Lower lobe of right lung (tissue), 2 donors: Measurements from ENCODE around the gene NAP1L4. TPM values are rescaled to one million over a fixed set of nuclear protein-coding genes. Genes with fewer than 3 reads are reported as not detected.

ENCODE experiments used
- ATAC-seq, 2 donors: fragments of 200-7000 bp; cut with Tn5 transposase; one replicate each; pipeline ENCODE4 v1.9.1; 2020 to 2022; ENCODE audit warnings: mild to moderate bottlenecking in 2 of 2, moderate library complexity in 2 of 2
- DNase-seq: peaks from one replicate; pipeline ENCODE4 v3.0.0-alpha.2; 2020
- H3K27ac ChIP-seq: fragments of 200-600 bp; one replicate; pipeline ENCODE4 v1.8.0; 2022
- H3K27me3 ChIP-seq: fragments of 200-600 bp; one replicate; pipeline ENCODE4 v1.8.0; 2022; ENCODE audit warnings: low read depth
- H3K36me3 ChIP-seq: fragments of 200-600 bp; one replicate; pipeline ENCODE4 v1.8.0; 2022; ENCODE audit warnings: mild to moderate bottlenecking
- H3K4me1 ChIP-seq: fragments of 200-600 bp; one replicate; pipeline ENCODE4 v1.8.0; 2022
- H3K4me3 ChIP-seq: fragments of 200-600 bp; one replicate; pipeline ENCODE4 v1.8.0; 2022; ENCODE audit warnings: mild to moderate bottlenecking
- H3K9me3 ChIP-seq: fragments of 200-600 bp; one replicate; pipeline ENCODE4 v1.8.0; 2022
- CTCF ChIP-seq: fragments of 200-600 bp; IDR thresholded peaks from one replicate; pipeline ENCODE4 v1.8.0; 2022; ENCODE audit warnings: antibody characterized with exemption, mild to moderate bottlenecking
- intact Hi-C: fragments of 100-400 bp; cut with DNase I; formaldehyde crosslinking; loops from one replicate; pipeline ENCODE4 v1.11.0; 2022
- long read RNA-seq: library from polyadenylated mRNA; unstranded; transcript quantifications from one replicate; pipeline ENCODE4 v2.0.0, GENCODE V29; 2021
- total RNA-seq: library from RNA; stranded (reverse); fragmentation: NEBNext Ultra II Directional; extraction: Animal tissue kit (Norgen Biotek cat#: 25700); gene quantifications from one replicate; pipeline ENCODE4 v1.2.1, GENCODE V29; 2021
- donor health status: DM: no; HTN: yes; CAD: no; lungs with severe emphysema.

NAP1L4 gene
- total RNA-seq: 96.8 TPM
- long read RNA-seq, transcript NAP1L4-201 (16 exons, 2,511 nt): minor isoform, 45 of 184 reads
- long read RNA-seq, transcript NAP1L4-222 (15 exons, 2,479 nt): major isoform, 60 of 184 reads
- long read RNA-seq, partial matches to known transcripts: 8 of 184 reads
- long read RNA-seq, other reads (novel, unspliced or antisense): 71 of 184 reads

GRCh38 chr11:2992234-2992996, at the start of gene NAP1L4:
Gene NAP1L4, minus strand, starts transcription at chr11:2992329. Its CDS starts 13,109 bp downstream, at chr11:2979220.
- DNase-seq (peak; percentile 98), ATAC-seq (peak; percentile 96)
- Histone ChIP-seq H3K27me3 (no peaks in the 10 kb centered on the region), H3K9me3 (no peaks in the 10 kb centered on the region), H3K4me1 (peaks cover 45% of the 10 kb centered on the region), H3K4me3 (peak within 1 kb of the TSS; percentile 89), H3K36me3 (peaks cover 5% of the 10 kb centered on the region), H3K27ac (peak within 1 kb of the TSS; percentile 91)
- intact Hi-C loops: no loop called here
- no peak for TF ChIP-seq CTCF

- DNase-seq (no peak), ATAC-seq (no peak)
- H3K9me3 ChIP-seq: no peaks in the 10 kb centered on the region
- TF ChIP-seq CTCF: no peak
- intact Hi-C loops: no loop called here
- peaks cover 35% of the 10 kb centered on the region for H3K4me1 ChIP-seq
- no peak overlapping the region for H3K27ac ChIP-seq
- peaks cover 77% of the 10 kb centered on the region for H3K36me3 ChIP-seq
- H3K27me3 ChIP-seq: no peaks in the 10 kb centered on the region
- no peak overlapping the region for H3K4me3 ChIP-seq
These were observed 48.8 kb upstream of the NAP1L4 start for GRCh38 chr11:3040881-3041280.

- H3K36me3 ChIP-seq: peaks cover 88% of the 10 kb centered on the region
- ATAC-seq: no peak
- no peak for TF ChIP-seq CTCF
- intact Hi-C loops: loop anchor here (10.0 kb wide), 1 partner anchor 57 kb away; no protein-coding TSS in a partner anchor
- no peak overlapping the region for H3K27ac ChIP-seq
- no peak overlapping the region for H3K4me3 ChIP-seq
- DNase-seq: no peak
- H3K4me1 ChIP-seq: peaks cover 17% of the 10 kb centered on the region
- no peaks in the 10 kb centered on the region for H3K27me3 ChIP-seq
- H3K9me3 ChIP-seq: no peaks in the 10 kb centered on the region
These were observed 45.8 kb upstream of the NAP1L4 start for GRCh38 chr11:3037945-3038271.

- Histone ChIP-seq H3K9me3 (no peaks in the 10 kb centered on the region), H3K4me3 (no peak overlapping the region), H3K27me3 (no peaks in the 10 kb centered on the region), H3K4me1 (peaks cover 11% of the 10 kb centered on the region), H3K36me3 (peaks cover 94% of the 10 kb centered on the region), H3K27ac (peak overlapping the region; percentile 44)
- ATAC-seq (peak; percentile 86 to 88), DNase-seq (peak; percentile 86)
- intact Hi-C loops: loop anchor here (10.0 kb wide), 1 partner anchor 58 kb away; no protein-coding TSS in a partner anchor
- peak; percentile 71 for TF ChIP-seq CTCF
These were observed 45.2 kb upstream of the NAP1L4 start for GRCh38 chr11:3037040-3037944.

- Histone ChIP-seq H3K36me3 (peaks cover 93% of the 10 kb centered on the region), H3K27ac (peak overlapping the region; percentile 44), H3K9me3 (no peaks in the 10 kb centered on the region), H3K27me3 (no peaks in the 10 kb centered on the region), H3K4me1 (peaks cover 10% of the 10 kb centered on the region), H3K4me3 (no peak overlapping the region)
- intact Hi-C loops: loop anchor here (10.0 kb wide), 1 partner anchor 58 kb away; no protein-coding TSS in a partner anchor
- TF ChIP-seq CTCF: no peak
- DNase-seq (no peak), ATAC-seq (peak; percentile 60 to 73)
These were observed 44.3 kb upstream of the NAP1L4 start for GRCh38 chr11:3036419-3036818.
